Measurements from ENCODE around the gene BAIAP2L1. TPM values are rescaled to one million over a fixed set of nuclear protein-coding genes. Genes with fewer than 3 reads are reported as not detected.

Gene BAIAP2L1
- total and polyA plus RNA-seq, 2 of the 8 experiments (the other 6 are each of a cell fraction or from before 2014, with no cell fraction given) = 19.2 to 42.9 TPM

DNA sequence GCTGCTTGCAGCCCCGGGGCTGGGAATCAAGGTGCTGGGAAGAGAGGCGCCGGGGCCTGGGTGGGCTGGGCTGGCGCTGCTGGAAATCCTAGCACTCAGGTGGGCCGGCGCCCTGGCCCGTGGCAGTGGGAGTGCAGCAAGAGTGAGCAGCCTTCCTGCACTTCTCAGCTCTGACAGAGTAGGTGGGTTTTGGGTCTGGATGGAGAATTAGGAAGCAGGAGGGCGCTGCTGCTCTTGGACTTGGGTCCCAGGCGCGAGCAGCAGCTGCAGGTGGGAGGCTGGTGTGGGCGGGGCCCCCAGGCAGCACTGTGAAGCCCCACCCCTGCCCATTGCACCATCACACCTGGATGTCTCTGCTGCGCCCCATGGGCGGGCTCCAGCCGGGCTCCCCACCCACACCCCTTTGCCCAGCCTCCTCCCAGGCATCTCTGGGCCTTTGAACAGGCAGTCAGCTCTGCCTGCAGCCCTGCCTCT, 113.4 kb downstream of the BAIAP2L1 start (continued):
- no peak for TF ChIP-seq CHD1 (IDR thresholded peaks at IDR 0.05; ENCODE audit: low read depth, low read length)
- TF ChIP-seq SIRT6 (IDR thresholded peaks at IDR 0.05; ENCODE audit: low read length) = no peak
- TF ChIP-seq TAF7 (optimal IDR thresholded peaks at IDR 0.05; ENCODE audit: borderline replicate concordance, low read depth, low read length) = no peak
